D721Med (cell line): ENCODE results near the gene CAPN9.

Experiments
- DNase-seq: peaks from one replicate; pipeline ENCODE4 v3.0.0; 2011; ENCODE audit warnings: low spot score; ENCODE audit not compliant: insufficient read length
- FAIRE-seq: peaks from 2 replicates; lab custom pipeline; 2011; peaks lifted over from hg19 to GRCh38; lab: Jason Lieb, UNC
- TF ChIP-seq, protein P1 (sequence below): IDR thresholded peaks from 2 replicates; pipeline ENCODE4 v1.5.1; 2012; ENCODE audit warnings: mild to moderate bottlenecking, control low read depth; ENCODE audit not compliant: insufficient read depth; ENCODE audit errors: missing control alignments

CAPN9 gene

DNA sequence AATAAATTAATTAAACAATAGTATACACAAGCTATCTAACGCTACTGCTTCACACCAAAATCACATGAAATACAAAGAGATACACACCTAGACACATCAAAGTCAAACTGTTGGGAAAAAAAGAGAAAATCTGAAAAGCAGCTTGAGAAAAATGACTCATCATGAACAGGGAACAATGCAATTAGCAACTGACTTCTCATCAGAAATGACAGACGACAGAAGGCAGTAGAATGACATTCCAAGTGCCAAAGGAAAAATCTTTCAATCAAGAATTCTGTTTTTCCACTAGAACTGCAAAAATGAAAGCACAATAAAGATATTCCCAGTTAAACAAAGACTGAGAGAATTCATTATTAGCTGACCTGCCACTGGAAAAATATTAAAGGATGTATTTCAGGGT lies 57.2 kb downstream of the CAPN9 start:
- DNase-seq: no peak
- no peak for FAIRE-seq
- TF ChIP-seq, protein P1, sequence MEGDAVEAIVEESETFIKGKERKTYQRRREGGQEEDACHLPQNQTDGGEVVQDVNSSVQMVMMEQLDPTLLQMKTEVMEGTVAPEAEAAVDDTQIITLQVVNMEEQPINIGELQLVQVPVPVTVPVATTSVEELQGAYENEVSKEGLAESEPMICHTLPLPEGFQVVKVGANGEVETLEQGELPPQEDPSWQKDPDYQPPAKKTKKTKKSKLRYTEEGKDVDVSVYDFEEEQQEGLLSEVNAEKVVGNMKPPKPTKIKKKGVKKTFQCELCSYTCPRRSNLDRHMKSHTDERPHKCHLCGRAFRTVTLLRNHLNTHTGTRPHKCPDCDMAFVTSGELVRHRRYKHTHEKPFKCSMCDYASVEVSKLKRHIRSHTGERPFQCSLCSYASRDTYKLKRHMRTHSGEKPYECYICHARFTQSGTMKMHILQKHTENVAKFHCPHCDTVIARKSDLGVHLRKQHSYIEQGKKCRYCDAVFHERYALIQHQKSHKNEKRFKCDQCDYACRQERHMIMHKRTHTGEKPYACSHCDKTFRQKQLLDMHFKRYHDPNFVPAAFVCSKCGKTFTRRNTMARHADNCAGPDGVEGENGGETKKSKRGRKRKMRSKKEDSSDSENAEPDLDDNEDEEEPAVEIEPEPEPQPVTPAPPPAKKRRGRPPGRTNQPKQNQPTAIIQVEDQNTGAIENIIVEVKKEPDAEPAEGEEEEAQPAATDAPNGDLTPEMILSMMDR: no peak

DNA sequence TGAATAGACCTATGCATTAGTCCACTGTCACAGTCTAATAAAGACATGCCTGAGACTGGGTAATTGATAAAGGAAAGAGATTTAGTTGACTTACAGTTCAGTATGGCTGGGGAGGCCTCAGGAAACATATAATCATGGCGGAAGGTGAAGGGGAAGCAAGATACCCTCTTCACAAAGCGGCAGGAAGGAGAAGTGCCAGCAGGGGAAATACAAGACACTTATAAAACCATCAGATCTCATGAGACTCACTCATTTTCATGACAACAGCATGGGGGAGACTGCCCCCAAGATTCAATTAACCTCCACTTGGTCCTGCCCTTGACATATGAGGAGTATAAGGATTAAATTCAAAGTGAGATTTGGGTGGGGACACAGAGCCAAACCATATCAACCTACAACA lies 59.4 kb downstream of the CAPN9 start:
- TF ChIP-seq, protein P1: no peak
- DNase-seq (no peak), FAIRE-seq (no peak)

DNA sequence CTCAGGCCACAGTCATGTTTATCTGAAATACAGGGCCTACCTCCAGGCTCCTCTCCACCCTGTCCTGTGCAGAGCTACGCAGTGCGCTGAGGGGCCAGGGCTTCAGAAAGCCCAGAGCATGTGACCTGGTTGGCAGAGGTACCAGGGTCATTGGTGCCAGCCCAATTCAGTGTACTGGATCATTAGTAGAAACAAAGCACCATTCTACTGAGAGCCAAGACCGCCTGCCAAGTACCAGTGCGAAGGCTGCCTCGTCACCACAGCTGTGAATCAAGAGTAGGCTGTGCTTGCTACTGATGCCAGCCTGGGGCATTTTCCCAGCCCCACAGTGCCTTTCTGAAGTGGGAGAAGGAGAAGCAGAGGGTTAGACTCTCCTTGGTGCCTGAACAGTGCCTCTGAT lies 59.8 kb downstream of the CAPN9 start:
- DNase-seq: no peak
- no peak for FAIRE-seq
- TF ChIP-seq, protein P1: no peak

DNA sequence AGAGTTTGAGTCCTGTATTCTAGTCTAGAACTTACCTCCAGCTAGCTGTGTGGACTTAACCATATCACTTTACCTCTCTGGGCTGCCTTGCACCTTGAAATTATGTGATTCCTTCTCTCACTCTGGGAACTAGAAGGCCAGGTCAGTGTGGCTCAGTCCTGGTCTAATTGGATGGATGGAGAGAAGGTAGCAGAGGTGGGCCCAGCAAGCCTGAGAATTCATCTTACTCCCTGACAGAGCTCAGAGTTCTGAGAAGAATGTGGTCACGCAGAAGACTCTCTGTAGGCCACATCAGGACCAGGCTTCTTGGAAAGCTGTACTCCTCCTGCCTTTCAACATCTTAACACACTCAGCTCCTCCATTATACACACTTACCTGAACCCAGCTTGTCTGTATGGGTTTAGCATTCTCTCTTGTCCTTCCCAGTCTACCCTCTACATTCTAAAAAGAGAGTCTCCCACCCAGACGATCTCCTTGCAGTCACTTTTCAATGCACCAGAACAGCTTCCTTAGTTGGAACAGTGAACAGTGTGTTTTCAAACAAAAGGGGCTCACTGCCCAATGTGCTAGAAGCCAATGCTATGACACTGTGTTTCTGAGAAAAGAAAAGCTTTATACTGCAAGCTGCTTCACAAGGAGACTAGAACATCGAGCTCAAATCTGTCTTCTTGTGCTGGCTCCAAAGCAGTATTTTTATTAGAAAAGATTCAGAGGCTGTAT lies 60.5 kb downstream of the CAPN9 start:
- DNase-seq (no peak), FAIRE-seq (no peak)
- TF ChIP-seq, protein P1: no peak

DNA sequence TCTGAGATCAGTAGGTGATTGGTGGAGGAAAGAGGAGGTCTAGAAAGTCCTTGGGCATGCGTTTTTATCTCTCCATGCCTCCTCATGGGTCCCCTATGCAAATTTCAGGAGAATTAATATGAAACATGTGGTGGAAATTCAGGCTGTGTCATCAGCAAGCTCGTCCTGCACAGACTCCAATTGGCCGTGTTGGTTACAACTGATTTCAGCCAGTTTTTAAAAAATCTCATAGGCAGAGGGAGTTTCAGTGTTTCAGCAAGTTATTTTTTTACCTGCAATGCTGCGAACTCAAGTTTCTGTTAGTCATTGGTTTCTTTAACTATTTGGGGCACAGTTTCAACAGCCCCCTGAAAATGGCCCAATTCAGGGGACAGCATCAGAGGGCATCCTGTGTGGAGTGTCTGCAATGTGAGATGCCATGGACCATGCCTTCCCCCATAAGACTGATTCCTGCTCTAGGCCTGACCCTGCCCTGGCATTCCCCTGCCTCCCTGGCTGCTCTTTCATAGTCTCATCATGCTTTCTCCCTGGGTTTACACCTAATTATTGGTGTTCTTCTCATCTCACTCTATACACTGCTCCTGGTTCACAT lies 61.2 kb downstream of the CAPN9 start:
- TF ChIP-seq, protein P1: no peak
- no peak for FAIRE-seq
- no peak for DNase-seq

DNA sequence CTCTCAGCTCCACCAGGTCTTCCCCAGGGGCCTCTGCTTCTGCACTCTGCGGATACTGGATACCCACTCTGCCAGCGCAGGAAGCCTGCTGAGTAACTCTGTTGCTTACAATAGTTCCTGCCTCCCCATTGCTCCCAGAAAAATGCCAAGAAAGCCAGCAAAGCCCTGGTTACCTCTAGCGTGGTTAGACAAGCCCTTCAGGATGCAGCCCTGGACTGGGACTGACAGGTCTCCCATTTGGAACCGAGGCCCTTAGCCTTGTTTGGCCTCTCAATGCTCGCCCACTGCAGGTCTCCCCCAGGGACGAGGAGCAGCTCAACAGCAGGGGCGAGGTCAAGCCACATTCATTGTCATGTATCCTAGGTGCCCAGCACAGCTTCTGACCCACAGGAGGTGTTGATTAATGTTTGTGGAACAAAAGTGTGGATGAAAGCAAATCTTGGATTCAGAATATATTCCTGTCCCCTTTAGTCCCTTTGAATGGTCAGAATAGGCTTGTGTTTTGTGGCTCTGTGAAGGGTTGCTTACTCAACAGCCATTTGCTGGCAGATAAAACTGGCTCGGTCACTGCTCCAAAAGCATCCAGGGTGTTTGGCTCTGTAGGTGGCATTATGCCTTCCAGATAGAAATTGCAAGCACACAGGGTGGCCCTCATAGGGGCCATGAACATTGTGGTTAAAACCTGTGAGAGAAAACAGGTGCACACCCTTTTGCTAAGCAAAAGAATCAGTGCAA lies 62.2 kb downstream of the CAPN9 start:
- TF ChIP-seq, protein P1: no peak
- FAIRE-seq (no peak), DNase-seq (no peak)

DNA sequence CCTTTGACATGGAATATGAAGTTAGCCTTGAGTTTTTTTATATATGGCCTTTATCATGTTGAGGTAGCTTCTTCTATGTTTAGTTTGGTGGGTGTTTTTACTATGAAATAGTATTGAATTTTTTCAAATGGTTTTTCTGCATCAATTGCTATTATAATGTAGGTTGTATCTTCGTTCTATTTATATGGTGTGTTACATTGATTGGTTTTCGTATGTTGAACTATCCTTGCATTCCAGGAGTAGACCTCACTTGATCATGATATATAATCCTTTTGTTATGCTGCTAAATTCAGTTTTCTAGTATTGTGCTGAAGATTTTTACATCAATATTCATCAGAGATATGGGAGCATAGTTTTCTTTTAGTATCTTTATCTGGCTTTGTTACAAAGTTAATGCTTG lies 65.4 kb downstream of the CAPN9 start:
- DNase-seq (no peak), FAIRE-seq (peak; percentile 60)
- TF ChIP-seq, protein P1: no peak
